Smooth muscle cell (in vitro differentiated cells): ENCODE results near the gene RPL39L. TPM values are rescaled to one million over a fixed set of nuclear protein-coding genes. Genes with fewer than 3 reads are reported as not detected.
"Not testable (repeated sequence)": the region's sequence is repeated elsewhere in the genome, so short reads cannot be mapped to it uniquely, and the experiment has no call there.

ENCODE experiments used
- DNase-seq: peaks from one replicate; lab custom pipeline; 2025; ENCODE audit not compliant: unreplicated experiment; lab: John Stamatoyannopoulos, UW
- H2AFZ ChIP-seq: fragments of 200-600 bp; sonication (generic); 2 replicates; pipeline ENCODE4 v1.6.0; 2016; ENCODE audit warnings: antibody characterized with exemption, low read depth, mild to moderate bottlenecking
- H3F3A ChIP-seq: fragments of 200-600 bp; sonication (generic); 2 replicates; pipeline ENCODE4 v1.6.0; 2017; ENCODE audit warnings: antibody characterized with exemption, low read depth
- H3K27ac ChIP-seq: fragments of 200-600 bp; sonication (generic); 2 replicates; pipeline ENCODE4 v1.5.1; 2016; ENCODE audit warnings: low read depth, mild to moderate bottlenecking
- H3K27me3 ChIP-seq: fragments of 200-600 bp; sonication (generic); 2 replicates; pipeline ENCODE4 v1.6.1; 2016; ENCODE audit warnings: low read depth, mild to moderate bottlenecking
- H3K36me3 ChIP-seq: fragments of 200-600 bp; sonication (generic); 2 replicates; pipeline ENCODE4 v1.5.1; 2016; ENCODE audit warnings: low read depth
- H3K4me1 ChIP-seq: fragments of 200-600 bp; sonication (generic); 2 replicates; pipeline ENCODE4 v1.5.1; 2016; ENCODE audit warnings: low read depth
- H3K4me2 ChIP-seq: fragments of 200-600 bp; sonication (generic); 2 replicates; pipeline ENCODE4 v1.6.0; 2016; ENCODE audit warnings: mild to moderate bottlenecking
- H3K4me3 ChIP-seq: fragments of 200-600 bp; sonication (generic); 2 replicates; pipeline ENCODE4 v1.5.1; 2016; ENCODE audit warnings: mild to moderate bottlenecking
- H3K79me2 ChIP-seq: fragments of 200-600 bp; sonication (generic); 2 replicates; pipeline ENCODE4 v1.6.0; 2016; ENCODE audit warnings: low read depth, mild to moderate bottlenecking
- H3K9ac ChIP-seq: fragments of 200-600 bp; sonication (generic); 2 replicates; pipeline ENCODE4 v1.6.0; 2016; ENCODE audit warnings: low read depth
- H3K9me3 ChIP-seq: fragments of 200-600 bp; sonication (generic); replicated peaks from 2 replicates; pipeline ENCODE4 v1.5.1; 2016; ENCODE audit warnings: low read depth
- H4K20me1 ChIP-seq: fragments of 200-600 bp; sonication (generic); 2 replicates; pipeline ENCODE4 v1.6.0; 2016; ENCODE audit warnings: low read depth
- CTCF ChIP-seq: fragments of 200-600 bp; sonication (generic); IDR thresholded peaks from 2 replicates; pipeline ENCODE4 v1.5.1; 2017; ENCODE audit warnings: borderline replicate concordance, mild to moderate bottlenecking, antibody characterized with exemption; ENCODE audit not compliant: insufficient read depth, poor library complexity, severe bottlenecking
- WGBS: methylation state at CpG from one replicate; pipeline ENCODE4 v1.1.7; 2016; ENCODE audit warnings: low lambda C conversion rate; 5-methylcytosine and 5-hydroxymethylcytosine counted together
- polyA plus RNA-seq: library from polyadenylated mRNA; unstranded; fragments of >200 nt; fragmentation: Nextera tagmentation; extraction: Ambion mirVana; gene quantifications from 2 replicates; pipeline ENCODE4 v1.2.1, GENCODE V29; 2016
- total RNA-seq: library from RNA; depleted of rRNA; stranded (reverse); fragments of >200 nt; gene quantifications from 2 replicates; pipeline ENCODE4 v1.2.3, GENCODE V29; 2014

The RPL39L gene
- total and polyA plus RNA-seq, 2 experiments from 2014 or later, result 40.3 to 44.2 TPM

- Histone ChIP-seq H3K4me2 (no peak overlapping the region), H3K27ac (no peak overlapping the region), H3K4me1 (peaks cover 26% of the 10 kb centered on the region), H2AFZ (no peak overlapping the region), H3K79me2 (no peaks in the 10 kb centered on the region), H3K27me3 (peaks cover 16% of the 10 kb centered on the region), H3K4me3 (no peak overlapping the region), H3K9me3 (no peaks in the 10 kb centered on the region), H3K9ac (no peak overlapping the region), H3F3A (peaks cover 6% of the 10 kb centered on the region), H3K36me3 (no peaks in the 10 kb centered on the region), H4K20me1 (no peaks in the 10 kb centered on the region)
- no peak for TF ChIP-seq CTCF
- 87% methylated on average over 7 of the region's 7 CpGs for WGBS
- no peak for DNase-seq
Observed at GRCh38 chr3:187181454-187182170, 42.3 kb upstream of the RPL39L start.

- WGBS, result 95% methylated on average over 2 of the region's 2 CpGs
- H3K27me3 ChIP-seq, result no peaks in the 10 kb centered on the region
- H3K9me3 ChIP-seq, result no peaks in the 10 kb centered on the region
- no peaks in the 10 kb centered on the region for H3K79me2 ChIP-seq
- peaks cover 4% of the 10 kb centered on the region for H3F3A ChIP-seq
- no peak overlapping the region for H2AFZ ChIP-seq
- no peak overlapping the region for H3K4me2 ChIP-seq
- peaks cover 4% of the 10 kb centered on the region for H3K4me1 ChIP-seq
- H4K20me1 ChIP-seq, result no peaks in the 10 kb centered on the region
- no peak overlapping the region for H3K9ac ChIP-seq
- no peak for TF ChIP-seq CTCF
- H3K27ac ChIP-seq, result no peak overlapping the region
- H3K36me3 ChIP-seq, result no peaks in the 10 kb centered on the region
- no peak for DNase-seq
- H3K4me3 ChIP-seq, result no peak overlapping the region
Observed at GRCh38 chr3:187172929-187173328, 33.6 kb upstream of the RPL39L start.

- not testable (repeated sequence) for H3K4me1 ChIP-seq, H3K36me3 ChIP-seq, H3K27me3 ChIP-seq, H3K4me2 ChIP-seq, H3K4me3 ChIP-seq, DNase-seq, H3K9me3 ChIP-seq, H2AFZ ChIP-seq, H3F3A ChIP-seq, H3K9ac ChIP-seq, H3K27ac ChIP-seq, H3K79me2 ChIP-seq, H4K20me1 ChIP-seq
- 96% methylated on average over 5 of the region's 5 CpGs for WGBS
Observed at GRCh38 chr3:187170911-187171310, 31.6 kb upstream of the RPL39L start.

- 90% methylated on average over 2 of the region's 2 CpGs for WGBS
- Histone ChIP-seq H3K4me1 (peaks cover 9% of the 10 kb centered on the region), H3K36me3 (no peaks in the 10 kb centered on the region), H3F3A (peaks cover 4% of the 10 kb centered on the region), H3K9ac (no peak overlapping the region), H3K27me3 (no peaks in the 10 kb centered on the region), H3K4me2 (peak overlapping the region; percentile 38), H2AFZ (peak overlapping the region; percentile 8), H3K27ac (no peak overlapping the region), H3K4me3 (no peak overlapping the region), H3K79me2 (no peaks in the 10 kb centered on the region), H4K20me1 (no peaks in the 10 kb centered on the region), H3K9me3 (no peaks in the 10 kb centered on the region)
- no peak for DNase-seq
- TF ChIP-seq CTCF, result no peak
Observed at GRCh38 chr3:187169231-187169960, 30.1 kb upstream of the RPL39L start.
